ENCODE measurements around the gene MAP2K5.

DNA sequence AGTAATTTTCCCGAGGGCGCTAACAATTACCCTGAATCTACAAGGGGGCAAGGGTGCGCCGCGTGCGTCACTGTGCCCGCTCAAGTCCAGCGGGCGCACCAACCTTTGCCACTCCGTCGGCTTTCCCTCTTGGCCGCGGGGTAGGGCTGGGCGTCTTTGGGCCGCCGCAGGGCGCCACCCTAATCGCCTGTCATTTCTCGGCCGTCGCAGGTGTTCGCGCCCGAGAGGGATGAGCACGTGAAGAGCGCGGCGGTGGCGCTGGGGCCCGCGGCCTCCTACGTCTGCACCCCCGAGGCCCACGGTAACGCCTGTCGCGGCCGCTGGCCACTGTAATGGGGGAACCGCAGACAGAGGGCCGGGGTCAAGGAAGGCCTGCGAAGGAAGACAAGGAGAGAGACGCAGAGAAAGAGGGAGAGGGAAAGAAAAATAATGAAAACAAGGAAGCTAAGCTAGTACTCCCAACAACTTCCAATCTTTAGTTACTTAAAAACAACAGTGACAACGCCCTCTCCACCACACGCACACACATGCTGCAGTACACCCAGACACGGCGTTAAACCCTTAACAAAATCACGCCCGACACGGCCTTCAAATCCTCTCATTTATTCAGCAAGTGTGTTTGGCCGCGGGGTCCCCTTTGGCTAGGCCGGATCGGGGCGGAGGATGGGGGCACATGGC, 286.6 kb downstream of the MAP2K5 start:
- TF ChIP-seq, protein P1, sequence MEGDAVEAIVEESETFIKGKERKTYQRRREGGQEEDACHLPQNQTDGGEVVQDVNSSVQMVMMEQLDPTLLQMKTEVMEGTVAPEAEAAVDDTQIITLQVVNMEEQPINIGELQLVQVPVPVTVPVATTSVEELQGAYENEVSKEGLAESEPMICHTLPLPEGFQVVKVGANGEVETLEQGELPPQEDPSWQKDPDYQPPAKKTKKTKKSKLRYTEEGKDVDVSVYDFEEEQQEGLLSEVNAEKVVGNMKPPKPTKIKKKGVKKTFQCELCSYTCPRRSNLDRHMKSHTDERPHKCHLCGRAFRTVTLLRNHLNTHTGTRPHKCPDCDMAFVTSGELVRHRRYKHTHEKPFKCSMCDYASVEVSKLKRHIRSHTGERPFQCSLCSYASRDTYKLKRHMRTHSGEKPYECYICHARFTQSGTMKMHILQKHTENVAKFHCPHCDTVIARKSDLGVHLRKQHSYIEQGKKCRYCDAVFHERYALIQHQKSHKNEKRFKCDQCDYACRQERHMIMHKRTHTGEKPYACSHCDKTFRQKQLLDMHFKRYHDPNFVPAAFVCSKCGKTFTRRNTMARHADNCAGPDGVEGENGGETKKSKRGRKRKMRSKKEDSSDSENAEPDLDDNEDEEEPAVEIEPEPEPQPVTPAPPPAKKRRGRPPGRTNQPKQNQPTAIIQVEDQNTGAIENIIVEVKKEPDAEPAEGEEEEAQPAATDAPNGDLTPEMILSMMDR (conservative IDR thresholded peaks at IDR 0.05; ENCODE audit: low read length): no peak
- no peak for TF ChIP-seq EZH2phosphoT487 (IDR thresholded peaks at IDR 0.05; ENCODE audit: borderline replicate concordance)
